ENCODE results near the gene EFCAB6.
A peak's percentile ranks its signal among the peaks of the same experiment; 100 is the strongest.

EFCAB6 gene

GRCh38 chr22:43526946-43527345, 285.2 kb downstream of the EFCAB6 start:
- TF ChIP-seq CTCF (IDR thresholded peaks at IDR 0.05; ENCODE audit: extremely low read depth, insufficient read depth, missing control alignments): no peak
- in situ Hi-C loops (cut with MboI; ENCODE audit: low pct_unique_long_range_greater_than_20kb, low sequenced_read_pairs, unreplicated experiment): no loop called here
- no peak for DNase-seq (ENCODE audit: low spot score)

DNA sequence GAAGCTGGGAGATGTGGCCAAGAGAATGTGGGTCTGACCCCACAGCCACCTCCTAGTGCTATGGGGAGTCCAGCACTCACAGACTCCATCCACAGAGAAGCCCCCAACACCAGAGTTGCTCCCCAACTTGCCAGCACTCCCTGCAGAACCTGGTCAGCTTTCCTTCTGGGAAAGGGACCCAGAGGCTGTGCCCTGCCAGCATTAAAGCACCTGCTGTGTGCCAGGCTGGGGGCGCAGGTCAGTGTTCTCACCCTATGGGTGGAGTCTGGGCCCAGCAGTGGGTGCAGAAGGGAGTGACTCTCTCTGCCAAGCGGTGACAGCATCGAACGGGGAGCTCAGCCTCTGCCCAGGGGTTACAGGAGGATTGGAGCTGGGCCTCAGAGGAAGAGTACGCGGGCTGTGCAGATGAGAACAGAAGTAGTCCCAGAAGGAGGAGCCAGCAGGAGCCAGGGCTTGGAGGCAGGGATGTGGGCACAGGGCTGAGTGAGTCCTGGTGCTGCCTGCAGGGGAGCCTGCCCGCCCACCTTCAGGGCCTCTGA, 285.9 kb downstream of the EFCAB6 start:
- TF ChIP-seq CTCF (IDR thresholded peaks at IDR 0.05; ENCODE audit: extremely low read depth, insufficient read depth, missing control alignments): no peak
- no peak for DNase-seq (ENCODE audit: low spot score)
- in situ Hi-C loops (cut with MboI; ENCODE audit: low pct_unique_long_range_greater_than_20kb, low sequenced_read_pairs, unreplicated experiment): no loop called here

DNA sequence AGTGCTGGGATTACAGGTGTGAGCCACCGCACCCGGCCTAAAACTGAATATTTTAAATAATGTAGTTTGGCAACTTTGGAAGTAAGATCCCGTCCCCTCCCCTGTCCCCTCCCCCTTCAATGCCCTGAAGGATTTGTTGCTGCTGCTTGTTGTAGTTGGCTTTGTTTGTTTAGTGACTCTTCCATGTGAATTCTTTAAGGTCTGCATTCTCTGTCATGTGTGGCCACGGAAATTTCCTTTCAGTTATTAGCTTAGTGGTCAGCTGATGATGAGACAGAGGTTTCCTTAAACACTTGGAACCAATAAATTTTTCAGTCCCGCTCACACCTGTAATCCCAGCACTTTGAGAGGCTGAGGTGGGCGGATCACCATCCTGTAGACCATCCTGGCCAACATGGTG, 290.4 kb downstream of the EFCAB6 start:
- DNase-seq (ENCODE audit: low spot score): no peak
- in situ Hi-C loops (cut with MboI; ENCODE audit: low pct_unique_long_range_greater_than_20kb, low sequenced_read_pairs, unreplicated experiment): no loop called here
- TF ChIP-seq CTCF (IDR thresholded peaks at IDR 0.05; ENCODE audit: extremely low read depth, insufficient read depth, missing control alignments): no peak

DNA sequence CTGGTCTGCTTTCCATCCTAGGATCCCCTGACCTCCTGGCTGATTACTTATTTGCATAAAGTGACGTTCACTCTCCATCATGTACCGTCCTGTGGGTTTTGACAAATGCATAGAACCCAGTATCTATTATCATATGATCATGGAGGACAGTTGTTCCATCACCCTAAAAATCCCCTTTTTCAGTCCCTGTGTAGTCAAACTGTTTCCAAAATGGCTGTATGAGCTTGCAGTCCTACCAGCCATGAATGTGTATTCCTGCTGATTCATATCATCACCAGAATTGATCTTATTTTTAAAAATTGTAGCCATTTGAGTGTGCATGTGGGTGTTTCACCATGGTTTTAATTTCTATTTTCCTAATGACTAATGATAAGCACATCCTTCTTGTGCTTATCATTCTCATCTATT, 291.5 kb downstream of the EFCAB6 start:
- in situ Hi-C loops (cut with MboI; ENCODE audit: low pct_unique_long_range_greater_than_20kb, low sequenced_read_pairs, unreplicated experiment): no loop called here
- TF ChIP-seq CTCF (IDR thresholded peaks at IDR 0.05; ENCODE audit: extremely low read depth, insufficient read depth, missing control alignments): no peak
- DNase-seq (ENCODE audit: low spot score): peak; percentile 56

DNA sequence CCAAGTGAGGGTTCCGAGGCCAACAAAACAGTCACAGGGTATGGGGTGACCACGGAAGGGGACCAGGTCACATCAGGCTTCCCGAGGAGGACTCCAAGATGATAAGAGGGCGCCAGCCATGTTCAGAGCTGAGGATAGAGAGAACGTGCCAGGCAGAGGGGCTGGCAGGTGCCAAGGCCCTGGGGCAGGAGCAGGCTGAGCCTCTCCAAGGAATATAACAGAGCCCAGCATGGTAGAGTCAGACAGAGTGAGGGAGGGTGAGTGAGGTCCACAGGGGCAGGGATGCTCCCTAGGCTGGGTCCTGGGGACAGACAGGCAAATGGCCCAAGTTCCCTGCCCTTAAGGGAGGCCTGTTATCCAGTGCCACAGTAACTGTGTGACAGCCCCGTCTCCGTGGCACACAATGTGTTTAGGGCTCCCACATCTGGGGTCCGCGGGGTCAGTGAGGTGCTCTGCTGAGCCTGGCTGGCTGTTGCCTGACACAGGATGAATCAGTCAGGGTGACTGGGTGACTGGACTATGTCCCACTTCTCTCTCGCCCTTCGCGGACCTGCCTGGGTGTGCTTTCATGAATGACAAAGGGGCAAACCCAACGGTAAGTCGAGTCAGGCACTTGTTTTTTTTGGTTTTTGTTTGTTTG, 295.0 kb downstream of the EFCAB6 start:
- DNase-seq (ENCODE audit: low spot score): no peak
- in situ Hi-C loops (cut with MboI; ENCODE audit: low pct_unique_long_range_greater_than_20kb, low sequenced_read_pairs, unreplicated experiment): no loop called here
- no peak for TF ChIP-seq CTCF (IDR thresholded peaks at IDR 0.05; ENCODE audit: extremely low read depth, insufficient read depth, missing control alignments)

DNA sequence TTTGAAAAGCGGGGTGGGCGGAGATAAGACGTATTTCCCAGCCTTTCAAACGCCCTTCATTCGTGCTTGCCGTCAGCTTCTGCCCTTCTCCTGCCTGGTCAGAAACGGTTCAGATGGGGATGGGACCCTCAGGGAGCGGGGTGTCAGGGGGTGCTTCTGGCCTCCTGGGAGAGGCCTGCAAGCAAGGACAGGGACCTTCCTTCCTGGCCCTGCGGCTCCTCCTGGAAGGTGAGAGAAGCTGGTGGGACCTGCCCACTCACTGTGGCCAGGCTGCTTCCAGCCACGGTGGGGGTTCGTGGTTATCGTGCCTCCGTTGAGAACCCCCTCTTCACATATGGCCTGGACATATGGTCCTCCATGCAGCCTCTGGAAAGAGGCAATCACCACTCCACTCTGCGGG, 295.7 kb downstream of the EFCAB6 start:
- TF ChIP-seq CTCF (IDR thresholded peaks at IDR 0.05; ENCODE audit: extremely low read depth, insufficient read depth, missing control alignments): no peak
- no peak for DNase-seq (ENCODE audit: low spot score)
- in situ Hi-C loops (cut with MboI; ENCODE audit: low pct_unique_long_range_greater_than_20kb, low sequenced_read_pairs, unreplicated experiment): no loop called here
